ENCODE data around the gene ELF2. TPM values are rescaled to one million over a fixed set of nuclear protein-coding genes. Genes with fewer than 3 reads are reported as not detected.

Gene ELF2
- total and polyA plus RNA-seq, 2 experiments from 2014 or later = 38.2 to 48.8 TPM

DNA sequence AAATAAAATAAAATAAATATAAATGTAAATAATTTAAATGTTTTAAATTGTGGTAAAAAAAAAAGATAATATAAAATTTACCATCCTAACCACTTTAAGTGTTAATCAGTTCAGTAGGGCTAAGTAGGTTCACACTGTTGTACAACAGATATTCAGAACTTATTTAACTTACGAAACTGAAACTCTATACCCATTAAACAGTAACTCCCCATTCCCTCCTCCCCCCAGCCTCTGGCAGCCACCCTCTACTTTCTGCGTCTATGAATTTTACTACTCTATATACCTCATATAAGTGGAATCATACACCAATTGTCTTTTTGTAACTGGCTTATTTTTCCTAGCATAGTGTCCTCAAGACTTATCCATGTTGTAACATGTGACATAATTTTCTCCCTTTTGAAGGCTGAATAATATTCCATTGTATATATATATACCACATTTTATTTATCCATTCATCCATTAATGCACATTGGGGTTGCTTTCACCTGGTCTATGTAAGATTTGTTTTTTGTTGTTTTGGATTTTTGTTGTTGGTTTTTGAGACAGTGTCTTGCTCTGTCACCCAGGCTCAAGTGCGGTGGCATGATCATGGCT is 32.5 kb upstream of the ELF2 start:
- no peaks in the 10 kb centered on the region for H4K20me1 ChIP-seq (replicated peaks; ENCODE audit: insufficient read depth)
- H3K27me3 Mint-ChIP-seq (ENCODE audit: insufficient read depth, low read depth, poor library complexity) = no peaks in the 10 kb centered on the region
- H3K4me2 ChIP-seq = no peak overlapping the region
- ATAC-seq = no peak
- no peaks in the 10 kb centered on the region for H3K27me3 ChIP-seq (ENCODE audit: insufficient read depth)
- H3K79me2 ChIP-seq (replicated peaks; ENCODE audit: insufficient read depth) = no peaks in the 10 kb centered on the region
- H3K27ac Mint-ChIP-seq = no peak overlapping the region
- no peak overlapping the region for H3K4me3 ChIP-seq
- no peak overlapping the region for H3K4me3 Mint-ChIP-seq
- DNase-seq (ENCODE audit: low spot score) = no peak
- H3K9me3 Mint-ChIP-seq = no peaks in the 10 kb centered on the region
- no peaks in the 10 kb centered on the region for H3K36me3 ChIP-seq (ENCODE audit: insufficient read depth)
- H3K27ac ChIP-seq (ENCODE audit: low read depth) = no peak overlapping the region
- no peaks in the 10 kb centered on the region for H3F3A ChIP-seq (replicated peaks; ENCODE audit: low read depth)
- no peaks in the 10 kb centered on the region for H3K36me3 Mint-ChIP-seq (ENCODE audit: low read depth)
- H3K9me2 ChIP-seq (ENCODE audit: insufficient read depth) = no peaks in the 10 kb centered on the region
- peaks cover 16% of the 10 kb centered on the region for H3K4me1 Mint-ChIP-seq
- no peak overlapping the region for H2AFZ ChIP-seq
- no peaks in the 10 kb centered on the region; the same call in 1 of the 2 replicates for H3K4me1 ChIP-seq (ENCODE audit: insufficient read depth)
- TF ChIP-seq STAT1 (IDR thresholded peaks at IDR 0.05; ENCODE audit: unreplicated experiment) (no peak), ZNF331 (CRISPR knock-in tag; IDR thresholded peaks at IDR 0.05; ENCODE audit: low read depth) (no peak), EZH2 (IDR thresholded peaks at IDR 0.05; ENCODE audit: low read depth, unreplicated experiment) (no peak), POLR2AphosphoS5 (IDR thresholded peaks at IDR 0.05; ENCODE audit: low read depth) (no peak), JUNB (IDR thresholded peaks at IDR 0.05; ENCODE audit: unreplicated experiment) (no peak), ZNF114 (CRISPR knock-in tag; IDR thresholded peaks at IDR 0.05) (no peak), EZH2phosphoT487 (IDR thresholded peaks at IDR 0.05; ENCODE audit: unreplicated experiment) (no peak), NANOG (IDR thresholded peaks at IDR 0.05; ENCODE audit: borderline replicate concordance) (no peak), CREB1 (CRISPR knock-in tag; IDR thresholded peaks at IDR 0.05; ENCODE audit: low read depth) (no peak)
- TF ChIP-seq, protein P1, sequence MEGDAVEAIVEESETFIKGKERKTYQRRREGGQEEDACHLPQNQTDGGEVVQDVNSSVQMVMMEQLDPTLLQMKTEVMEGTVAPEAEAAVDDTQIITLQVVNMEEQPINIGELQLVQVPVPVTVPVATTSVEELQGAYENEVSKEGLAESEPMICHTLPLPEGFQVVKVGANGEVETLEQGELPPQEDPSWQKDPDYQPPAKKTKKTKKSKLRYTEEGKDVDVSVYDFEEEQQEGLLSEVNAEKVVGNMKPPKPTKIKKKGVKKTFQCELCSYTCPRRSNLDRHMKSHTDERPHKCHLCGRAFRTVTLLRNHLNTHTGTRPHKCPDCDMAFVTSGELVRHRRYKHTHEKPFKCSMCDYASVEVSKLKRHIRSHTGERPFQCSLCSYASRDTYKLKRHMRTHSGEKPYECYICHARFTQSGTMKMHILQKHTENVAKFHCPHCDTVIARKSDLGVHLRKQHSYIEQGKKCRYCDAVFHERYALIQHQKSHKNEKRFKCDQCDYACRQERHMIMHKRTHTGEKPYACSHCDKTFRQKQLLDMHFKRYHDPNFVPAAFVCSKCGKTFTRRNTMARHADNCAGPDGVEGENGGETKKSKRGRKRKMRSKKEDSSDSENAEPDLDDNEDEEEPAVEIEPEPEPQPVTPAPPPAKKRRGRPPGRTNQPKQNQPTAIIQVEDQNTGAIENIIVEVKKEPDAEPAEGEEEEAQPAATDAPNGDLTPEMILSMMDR (conservative IDR thresholded peaks at IDR 0.05; ENCODE audit: low read depth in 2 of 2) = no peak
- TF ChIP-seq, protein P2, sequence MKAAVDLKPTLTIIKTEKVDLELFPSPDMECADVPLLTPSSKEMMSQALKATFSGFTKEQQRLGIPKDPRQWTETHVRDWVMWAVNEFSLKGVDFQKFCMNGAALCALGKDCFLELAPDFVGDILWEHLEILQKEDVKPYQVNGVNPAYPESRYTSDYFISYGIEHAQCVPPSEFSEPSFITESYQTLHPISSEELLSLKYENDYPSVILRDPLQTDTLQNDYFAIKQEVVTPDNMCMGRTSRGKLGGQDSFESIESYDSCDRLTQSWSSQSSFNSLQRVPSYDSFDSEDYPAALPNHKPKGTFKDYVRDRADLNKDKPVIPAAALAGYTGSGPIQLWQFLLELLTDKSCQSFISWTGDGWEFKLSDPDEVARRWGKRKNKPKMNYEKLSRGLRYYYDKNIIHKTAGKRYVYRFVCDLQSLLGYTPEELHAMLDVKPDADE (IDR thresholded peaks at IDR 0.05) = no peak
- TF ChIP-seq, protein P3, sequence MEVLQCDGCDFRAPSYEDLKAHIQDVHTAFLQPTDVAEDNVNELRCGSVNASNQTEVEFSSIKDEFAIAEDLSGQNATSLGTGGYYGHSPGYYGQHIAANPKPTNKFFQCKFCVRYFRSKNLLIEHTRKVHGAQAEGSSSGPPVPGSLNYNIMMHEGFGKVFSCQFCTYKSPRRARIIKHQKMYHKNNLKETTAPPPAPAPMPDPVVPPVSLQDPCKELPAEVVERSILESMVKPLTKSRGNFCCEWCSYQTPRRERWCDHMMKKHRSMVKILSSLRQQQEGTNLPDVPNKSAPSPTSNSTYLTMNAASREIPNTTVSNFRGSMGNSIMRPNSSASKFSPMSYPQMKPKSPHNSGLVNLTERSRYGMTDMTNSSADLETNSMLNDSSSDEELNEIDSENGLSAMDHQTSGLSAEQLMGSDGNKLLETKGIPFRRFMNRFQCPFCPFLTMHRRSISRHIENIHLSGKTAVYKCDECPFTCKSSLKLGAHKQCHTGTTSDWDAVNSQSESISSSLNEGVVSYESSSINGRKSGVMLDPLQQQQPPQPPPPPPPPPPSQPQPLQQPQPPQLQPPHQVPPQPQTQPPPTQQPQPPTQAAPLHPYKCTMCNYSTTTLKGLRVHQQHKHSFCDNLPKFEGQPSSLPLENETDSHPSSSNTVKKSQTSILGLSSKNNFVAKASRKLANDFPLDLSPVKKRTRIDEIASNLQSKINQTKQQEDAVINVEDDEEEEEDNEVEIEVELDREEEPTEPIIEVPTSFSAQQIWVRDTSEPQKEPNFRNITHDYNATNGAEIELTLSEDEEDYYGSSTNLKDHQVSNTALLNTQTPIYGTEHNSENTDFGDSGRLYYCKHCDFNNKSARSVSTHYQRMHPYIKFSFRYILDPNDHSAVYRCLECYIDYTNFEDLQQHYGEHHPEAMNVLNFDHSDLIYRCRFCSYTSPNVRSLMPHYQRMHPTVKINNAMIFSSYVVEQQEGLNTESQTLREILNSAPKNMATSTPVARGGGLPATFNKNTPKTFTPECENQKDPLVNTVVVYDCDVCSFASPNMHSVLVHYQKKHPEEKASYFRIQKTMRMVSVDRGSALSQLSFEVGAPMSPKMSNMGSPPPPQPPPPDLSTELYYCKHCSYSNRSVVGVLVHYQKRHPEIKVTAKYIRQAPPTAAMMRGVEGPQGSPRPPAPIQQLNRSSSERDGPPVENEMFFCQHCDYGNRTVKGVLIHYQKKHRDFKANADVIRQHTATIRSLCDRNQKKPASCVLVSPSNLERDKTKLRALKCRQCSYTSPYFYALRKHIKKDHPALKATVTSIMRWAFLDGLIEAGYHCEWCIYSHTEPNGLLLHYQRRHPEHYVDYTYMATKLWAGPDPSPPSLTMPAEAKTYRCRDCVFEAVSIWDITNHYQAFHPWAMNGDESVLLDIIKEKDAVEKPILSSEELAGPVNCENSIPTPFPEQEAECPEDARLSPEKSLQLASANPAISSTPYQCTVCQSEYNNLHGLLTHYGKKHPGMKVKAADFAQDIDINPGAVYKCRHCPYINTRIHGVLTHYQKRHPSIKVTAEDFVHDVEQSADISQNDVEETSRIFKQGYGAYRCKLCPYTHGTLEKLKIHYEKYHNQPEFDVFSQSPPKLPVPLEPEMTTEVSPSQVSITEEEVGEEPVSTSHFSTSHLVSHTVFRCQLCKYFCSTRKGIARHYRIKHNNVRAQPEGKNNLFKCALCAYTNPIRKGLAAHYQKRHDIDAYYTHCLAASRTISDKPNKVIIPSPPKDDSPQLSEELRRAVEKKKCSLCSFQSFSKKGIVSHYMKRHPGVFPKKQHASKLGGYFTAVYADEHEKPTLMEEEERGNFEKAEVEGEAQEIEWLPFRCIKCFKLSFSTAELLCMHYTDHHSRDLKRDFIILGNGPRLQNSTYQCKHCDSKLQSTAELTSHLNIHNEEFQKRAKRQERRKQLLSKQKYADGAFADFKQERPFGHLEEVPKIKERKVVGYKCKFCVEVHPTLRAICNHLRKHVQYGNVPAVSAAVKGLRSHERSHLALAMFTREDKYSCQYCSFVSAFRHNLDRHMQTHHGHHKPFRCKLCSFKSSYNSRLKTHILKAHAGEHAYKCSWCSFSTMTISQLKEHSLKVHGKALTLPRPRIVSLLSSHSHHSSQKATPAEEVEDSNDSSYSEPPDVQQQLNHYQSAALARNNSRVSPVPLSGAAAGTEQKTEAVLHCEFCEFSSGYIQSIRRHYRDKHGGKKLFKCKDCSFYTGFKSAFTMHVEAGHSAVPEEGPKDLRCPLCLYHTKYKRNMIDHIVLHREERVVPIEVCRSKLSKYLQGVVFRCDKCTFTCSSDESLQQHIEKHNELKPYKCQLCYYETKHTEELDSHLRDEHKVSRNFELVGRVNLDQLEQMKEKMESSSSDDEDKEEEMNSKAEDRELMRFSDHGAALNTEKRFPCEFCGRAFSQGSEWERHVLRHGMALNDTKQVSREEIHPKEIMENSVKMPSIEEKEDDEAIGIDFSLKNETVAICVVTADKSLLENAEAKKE (CRISPR knock-in tag; IDR thresholded peaks at IDR 0.05) = no peak
- TF ChIP-seq, protein P4, sequence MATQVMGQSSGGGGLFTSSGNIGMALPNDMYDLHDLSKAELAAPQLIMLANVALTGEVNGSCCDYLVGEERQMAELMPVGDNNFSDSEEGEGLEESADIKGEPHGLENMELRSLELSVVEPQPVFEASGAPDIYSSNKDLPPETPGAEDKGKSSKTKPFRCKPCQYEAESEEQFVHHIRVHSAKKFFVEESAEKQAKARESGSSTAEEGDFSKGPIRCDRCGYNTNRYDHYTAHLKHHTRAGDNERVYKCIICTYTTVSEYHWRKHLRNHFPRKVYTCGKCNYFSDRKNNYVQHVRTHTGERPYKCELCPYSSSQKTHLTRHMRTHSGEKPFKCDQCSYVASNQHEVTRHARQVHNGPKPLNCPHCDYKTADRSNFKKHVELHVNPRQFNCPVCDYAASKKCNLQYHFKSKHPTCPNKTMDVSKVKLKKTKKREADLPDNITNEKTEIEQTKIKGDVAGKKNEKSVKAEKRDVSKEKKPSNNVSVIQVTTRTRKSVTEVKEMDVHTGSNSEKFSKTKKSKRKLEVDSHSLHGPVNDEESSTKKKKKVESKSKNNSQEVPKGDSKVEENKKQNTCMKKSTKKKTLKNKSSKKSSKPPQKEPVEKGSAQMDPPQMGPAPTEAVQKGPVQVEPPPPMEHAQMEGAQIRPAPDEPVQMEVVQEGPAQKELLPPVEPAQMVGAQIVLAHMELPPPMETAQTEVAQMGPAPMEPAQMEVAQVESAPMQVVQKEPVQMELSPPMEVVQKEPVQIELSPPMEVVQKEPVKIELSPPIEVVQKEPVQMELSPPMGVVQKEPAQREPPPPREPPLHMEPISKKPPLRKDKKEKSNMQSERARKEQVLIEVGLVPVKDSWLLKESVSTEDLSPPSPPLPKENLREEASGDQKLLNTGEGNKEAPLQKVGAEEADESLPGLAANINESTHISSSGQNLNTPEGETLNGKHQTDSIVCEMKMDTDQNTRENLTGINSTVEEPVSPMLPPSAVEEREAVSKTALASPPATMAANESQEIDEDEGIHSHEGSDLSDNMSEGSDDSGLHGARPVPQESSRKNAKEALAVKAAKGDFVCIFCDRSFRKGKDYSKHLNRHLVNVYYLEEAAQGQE (IDR thresholded peaks at IDR 0.05; ENCODE audit: unreplicated experiment) = no peak
